Karpas-422 (cell line): ENCODE measurements around the gene SMARCD3. TPM values are rescaled to one million over a fixed set of nuclear protein-coding genes. Genes with fewer than 3 reads are reported as not detected.

Experiments
- DNase-seq: peaks from one replicate; pipeline ENCODE4 v3.0.0-alpha.2; 2015
- H2AFZ ChIP-seq: fragments of 200-600 bp; sonication (generic); 2 replicates; pipeline ENCODE4 v1.6.1; 2014; ENCODE audit warnings: antibody characterized with exemption, low read length, mixed read lengths
- H3K27ac ChIP-seq: fragments of 200-600 bp; sonication (generic); 2 replicates; pipeline ENCODE4 v1.5.1; 2014; ENCODE audit warnings: mild to moderate bottlenecking, low read length, moderate library complexity
- H3K27me3 ChIP-seq: fragments of 200-600 bp; sonication (generic); 2 replicates; pipeline ENCODE4 v1.6.1; 2014; ENCODE audit warnings: low read length, mixed read lengths
- H3K36me3 ChIP-seq: fragments of 200-600 bp; sonication (generic); 2 replicates; pipeline ENCODE4 v1.6.1; 2014; ENCODE audit warnings: low read length, mixed read lengths; ENCODE audit not compliant: insufficient read depth
- H3K4me1 ChIP-seq: fragments of 200-600 bp; sonication (generic); 2 replicates; pipeline ENCODE4 v1.6.1; 2014; ENCODE audit warnings: mild to moderate bottlenecking, low read length, mixed read lengths
- H3K4me2 ChIP-seq: fragments of 200-600 bp; sonication (generic); 2 replicates; pipeline ENCODE4 v1.6.1; 2014; ENCODE audit warnings: low read length, low read depth, mild to moderate bottlenecking; ENCODE audit not compliant: poor library complexity, severe bottlenecking
- H3K4me3 ChIP-seq: fragments of 200-600 bp; sonication (generic); 2 replicates; pipeline ENCODE4 v1.5.1; 2014; ENCODE audit warnings: mild to moderate bottlenecking, antibody characterized with exemption, low read length, mixed read lengths
- H3K79me2 ChIP-seq: fragments of 200-600 bp; sonication (generic); 2 replicates; pipeline ENCODE4 v1.6.1; 2014; ENCODE audit warnings: mild to moderate bottlenecking, low read length, mixed read lengths
- H3K9ac ChIP-seq: fragments of 200-600 bp; sonication (generic); 2 replicates; pipeline ENCODE4 v1.6.0; 2014; ENCODE audit warnings: low read length
- H3K9me2 ChIP-seq: fragments of 200-600 bp; sonication (generic), shearing (Covaris generic); replicated peaks from 2 replicates; pipeline ENCODE4 v1.6.0; 2014; ENCODE audit warnings: mild to moderate bottlenecking, low read length, moderate library complexity; ENCODE audit not compliant: insufficient read depth
- H3K9me3 ChIP-seq: fragments of 300-700, 200-600 bp; sonication (generic); 2 replicates; pipeline ENCODE4 v1.6.1; 2014; ENCODE audit warnings: low read length, mixed read lengths
- H4K20me1 ChIP-seq: fragments of 200-600 bp; sonication (generic); 2 replicates; pipeline ENCODE4 v1.6.1; 2014; ENCODE audit warnings: mild to moderate bottlenecking, antibody characterized with exemption, low read length, low read depth; ENCODE audit not compliant: insufficient read depth
- total RNA-seq: library from RNA; depleted of rRNA; stranded (reverse); fragments of >200 nt; shearing (Covaris generic); gene quantifications from 2 replicates; pipeline ENCODE4 v1.2.3, GENCODE V29; 2014; ENCODE audit warnings: low replicate concordance

SMARCD3 gene
- total RNA-seq, 1 experiment from 2014 or later: 3.2 TPM

DNA sequence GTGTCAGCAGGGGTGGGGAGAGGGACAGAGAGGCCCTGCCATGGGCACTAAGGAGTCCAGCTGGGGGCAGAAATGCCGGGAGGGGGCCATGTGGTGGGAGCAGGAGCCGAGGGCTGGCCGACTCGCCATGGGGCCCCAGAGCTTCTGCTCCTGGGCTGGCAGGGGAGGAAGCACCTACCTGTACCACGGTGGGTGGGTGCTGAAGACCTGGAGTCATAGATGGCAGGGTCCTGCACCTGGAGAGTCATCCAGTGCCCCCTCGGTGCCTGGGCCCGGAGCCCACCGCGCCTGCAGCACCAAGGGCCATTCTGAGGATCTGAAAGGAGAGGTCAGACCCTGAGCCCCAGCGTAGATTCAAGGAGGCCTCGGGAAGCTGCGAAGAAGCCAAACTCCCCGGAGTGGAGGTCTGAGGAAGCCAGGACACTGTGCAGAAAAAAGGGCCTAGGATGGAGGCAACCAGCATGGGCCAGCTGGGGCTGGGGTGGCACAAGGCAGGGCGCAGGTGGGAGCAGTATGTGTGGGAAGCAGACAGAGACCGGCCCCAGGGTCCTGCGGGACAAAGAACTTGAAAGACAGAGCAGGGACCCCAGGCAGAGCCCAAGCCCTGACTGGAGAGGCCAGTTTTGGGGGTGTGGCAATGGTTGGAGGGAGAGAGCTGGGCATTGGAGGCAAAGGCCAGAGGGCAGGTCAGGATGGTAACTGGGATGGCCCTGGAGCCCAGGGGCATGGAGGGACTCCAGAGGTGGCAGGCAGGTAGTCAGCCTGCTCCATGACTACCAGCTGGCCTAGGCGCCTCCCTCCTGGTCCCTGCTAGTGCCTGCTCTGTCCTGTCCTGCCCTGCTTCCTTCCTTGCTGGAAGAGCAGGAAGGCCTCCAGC lies 26.7 kb upstream of the SMARCD3 start:
- H3K4me2 ChIP-seq: no peak overlapping the region
- no peak for DNase-seq
- no peaks in the 10 kb centered on the region for H3K9me2 ChIP-seq
- no peaks in the 10 kb centered on the region for H3K27me3 ChIP-seq
- H4K20me1 ChIP-seq: no peaks in the 10 kb centered on the region
- H3K9ac ChIP-seq: no peak overlapping the region
- H2AFZ ChIP-seq: no peak overlapping the region
- H3K79me2 ChIP-seq: no peaks in the 10 kb centered on the region
- no peak overlapping the region for H3K4me3 ChIP-seq
- no peak overlapping the region for H3K27ac ChIP-seq
- H3K4me1 ChIP-seq: peaks cover 7% of the 10 kb centered on the region
- no peaks in the 10 kb centered on the region for H3K36me3 ChIP-seq
- no peaks in the 10 kb centered on the region for H3K9me3 ChIP-seq

DNA sequence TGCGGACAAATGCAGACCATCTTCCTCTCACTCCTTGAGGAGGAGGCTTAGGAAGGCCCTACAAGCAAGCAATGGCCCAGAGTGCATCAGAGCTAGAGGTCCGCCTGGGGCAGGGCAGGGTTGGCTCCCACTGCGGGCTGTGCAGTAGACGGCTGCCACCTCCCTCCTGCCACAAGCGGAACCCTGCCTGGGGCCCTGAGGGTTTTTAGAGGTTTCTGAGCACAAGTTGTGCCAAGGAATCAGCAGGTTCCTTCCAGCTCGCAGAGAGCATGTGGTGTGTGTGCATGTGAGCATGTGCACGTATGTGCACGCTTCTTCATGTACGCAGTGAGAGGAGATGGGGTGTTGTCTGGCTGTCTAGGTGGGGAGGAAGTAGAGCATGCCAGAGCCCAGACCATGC lies 25.9 kb upstream of the SMARCD3 start:
- no peak overlapping the region for H3K4me3 ChIP-seq
- no peak overlapping the region for H2AFZ ChIP-seq
- no peaks in the 10 kb centered on the region for H3K9me3 ChIP-seq
- H3K79me2 ChIP-seq: no peaks in the 10 kb centered on the region
- H3K27me3 ChIP-seq: no peaks in the 10 kb centered on the region
- no peak overlapping the region for H3K9ac ChIP-seq
- no peak overlapping the region for H3K27ac ChIP-seq
- no peaks in the 10 kb centered on the region for H3K36me3 ChIP-seq
- H4K20me1 ChIP-seq: no peaks in the 10 kb centered on the region
- DNase-seq: no peak
- peaks cover 7% of the 10 kb centered on the region for H3K4me1 ChIP-seq
- H3K9me2 ChIP-seq: no peaks in the 10 kb centered on the region
- no peak overlapping the region for H3K4me2 ChIP-seq

DNA sequence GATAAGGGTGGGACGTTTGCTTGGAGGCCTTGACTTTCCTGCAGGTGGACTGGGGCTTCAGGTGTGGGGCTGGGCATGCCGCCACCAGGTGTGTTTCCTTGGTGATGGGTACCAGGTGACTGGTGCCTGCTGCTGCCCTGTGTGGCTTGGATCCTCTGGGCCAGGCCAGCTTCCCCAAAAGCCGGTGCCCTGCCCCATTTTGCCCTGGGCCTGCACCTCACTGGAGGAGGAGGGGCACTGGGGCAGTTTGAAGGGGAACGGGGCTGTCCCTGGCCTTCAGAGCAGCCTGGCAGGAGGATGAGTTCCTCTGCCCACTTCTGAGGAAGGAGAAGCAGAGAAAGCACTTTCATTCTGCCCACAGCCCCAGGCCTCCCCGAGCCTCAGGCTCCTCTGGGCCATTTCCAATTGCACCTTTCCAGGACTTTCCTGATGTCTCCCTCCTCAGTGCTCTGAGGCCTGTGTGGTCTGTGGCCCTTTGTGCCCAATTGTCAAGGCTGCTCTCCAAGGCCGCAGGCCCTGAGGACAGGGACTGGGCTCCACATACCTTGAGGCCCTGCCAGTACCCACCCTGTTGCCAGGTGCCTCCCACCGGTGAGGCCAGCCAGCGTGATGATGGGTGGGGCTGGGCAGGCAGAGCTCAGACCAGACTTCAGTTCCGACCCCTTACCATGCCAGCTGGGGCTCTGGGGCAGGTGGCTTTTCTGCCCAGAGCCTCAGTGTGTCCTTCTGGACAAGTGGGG lies 25.3 kb upstream of the SMARCD3 start:
- Histone ChIP-seq H2AFZ (no peak overlapping the region), H3K9me3 (no peaks in the 10 kb centered on the region), H3K79me2 (no peaks in the 10 kb centered on the region), H3K9me2 (no peaks in the 10 kb centered on the region), H3K36me3 (no peaks in the 10 kb centered on the region), H3K27me3 (no peaks in the 10 kb centered on the region), H3K4me1 (peaks cover 7% of the 10 kb centered on the region), H3K9ac (no peak overlapping the region), H4K20me1 (no peaks in the 10 kb centered on the region), H3K4me2 (no peak overlapping the region), H3K4me3 (no peak overlapping the region), H3K27ac (no peak overlapping the region)
- DNase-seq: no peak

DNA sequence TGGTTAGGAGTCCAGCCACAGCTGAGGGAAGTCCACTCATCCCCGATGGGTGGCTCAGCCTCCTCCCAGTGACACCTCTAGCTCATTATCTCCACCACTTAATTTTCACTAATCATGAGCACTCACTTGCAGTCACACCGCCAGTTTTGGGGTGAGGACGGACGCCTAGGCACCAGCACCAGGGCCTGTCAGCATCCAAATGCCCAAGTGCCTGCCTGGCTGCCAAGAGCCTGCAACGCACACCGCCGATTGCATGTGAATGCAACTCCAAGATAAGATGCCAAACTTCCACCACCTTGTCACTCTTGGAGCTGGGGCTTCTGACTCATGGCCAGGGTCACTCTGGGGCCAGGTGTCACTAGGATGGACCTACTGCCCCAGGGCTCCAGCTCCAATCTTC lies 24.4 kb upstream of the SMARCD3 start:
- Histone ChIP-seq H3K4me3 (no peak overlapping the region), H3K79me2 (no peaks in the 10 kb centered on the region), H3K9me2 (no peaks in the 10 kb centered on the region), H3K27me3 (no peaks in the 10 kb centered on the region), H2AFZ (no peak overlapping the region), H3K27ac (no peak overlapping the region), H3K9me3 (no peaks in the 10 kb centered on the region), H3K36me3 (no peaks in the 10 kb centered on the region), H4K20me1 (no peaks in the 10 kb centered on the region), H3K4me1 (peaks cover 7% of the 10 kb centered on the region), H3K9ac (no peak overlapping the region), H3K4me2 (no peak overlapping the region)
- DNase-seq: no peak

DNA sequence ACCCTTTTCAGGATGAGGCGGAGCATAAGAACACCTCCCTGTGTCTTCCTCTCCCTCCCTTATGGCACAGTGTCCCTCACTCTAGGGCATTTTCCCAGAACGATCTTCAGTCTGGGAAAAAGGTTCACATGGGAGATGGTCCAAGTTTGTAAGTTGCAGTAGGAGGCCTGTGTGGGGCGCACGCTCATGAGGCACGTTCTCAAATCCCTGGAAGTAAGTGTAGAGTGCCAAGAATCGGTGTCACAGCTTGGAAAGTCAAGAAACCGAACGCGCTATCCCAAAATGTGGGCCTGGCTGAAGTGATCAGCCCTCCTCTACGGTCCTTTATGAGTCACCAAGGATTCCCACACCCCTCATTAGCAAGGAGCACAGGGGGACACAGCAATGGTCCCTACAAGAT lies 23.9 kb upstream of the SMARCD3 start:
- H3K27ac ChIP-seq: no peak overlapping the region
- H3K4me3 ChIP-seq: no peak overlapping the region
- H3K27me3 ChIP-seq: no peaks in the 10 kb centered on the region
- H3K79me2 ChIP-seq: no peaks in the 10 kb centered on the region
- peaks cover 7% of the 10 kb centered on the region for H3K4me1 ChIP-seq
- H3K36me3 ChIP-seq: no peaks in the 10 kb centered on the region
- H4K20me1 ChIP-seq: no peaks in the 10 kb centered on the region
- no peaks in the 10 kb centered on the region for H3K9me3 ChIP-seq
- DNase-seq: no peak
- no peak overlapping the region for H3K9ac ChIP-seq
- H2AFZ ChIP-seq: no peak overlapping the region
- H3K9me2 ChIP-seq: no peaks in the 10 kb centered on the region
- H3K4me2 ChIP-seq: no peak overlapping the region

DNA sequence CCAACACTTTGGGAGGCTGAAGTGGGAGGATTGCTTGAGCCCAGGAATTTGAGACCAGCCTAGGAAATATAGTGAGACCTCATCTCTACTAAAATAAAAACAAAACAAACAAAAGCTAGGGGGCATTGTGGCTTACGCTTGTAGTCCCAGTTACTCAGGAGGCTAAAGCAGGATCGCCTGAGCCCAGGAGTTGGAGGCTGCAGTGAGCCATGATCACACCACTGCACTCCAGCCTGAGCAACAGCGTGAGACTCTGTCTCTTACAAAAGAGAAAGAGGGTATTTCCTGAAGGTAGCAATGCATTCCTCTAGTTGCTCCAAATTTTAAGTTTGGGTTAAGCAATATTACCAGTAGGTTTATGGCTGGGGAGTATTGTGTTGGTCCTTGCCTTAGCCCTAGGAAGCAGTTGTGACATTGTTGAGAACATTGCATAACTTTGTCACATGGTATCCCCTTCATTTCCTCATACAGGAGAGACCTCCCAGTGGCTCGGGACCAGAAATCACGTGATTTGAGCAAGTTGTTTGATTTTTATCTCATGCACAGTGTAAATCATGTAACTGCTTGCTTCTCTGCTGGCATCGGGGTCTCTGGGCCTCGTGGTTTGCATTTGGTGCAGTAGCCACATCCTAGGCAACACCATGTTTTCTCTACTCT lies 23.3 kb upstream of the SMARCD3 start:
- Histone ChIP-seq H3K79me2 (no peaks in the 10 kb centered on the region), H3K4me1 (peaks cover 3% of the 10 kb centered on the region; the same call in 1 of the 2 replicates), H3K27ac (no peak overlapping the region), H3K36me3 (no peaks in the 10 kb centered on the region), H4K20me1 (no peaks in the 10 kb centered on the region), H3K4me3 (no peak overlapping the region), H2AFZ (no peak overlapping the region), H3K27me3 (no peaks in the 10 kb centered on the region), H3K9ac (no peak overlapping the region), H3K9me2 (no peaks in the 10 kb centered on the region), H3K4me2 (no peak overlapping the region), H3K9me3 (no peaks in the 10 kb centered on the region)
- DNase-seq: no peak

DNA sequence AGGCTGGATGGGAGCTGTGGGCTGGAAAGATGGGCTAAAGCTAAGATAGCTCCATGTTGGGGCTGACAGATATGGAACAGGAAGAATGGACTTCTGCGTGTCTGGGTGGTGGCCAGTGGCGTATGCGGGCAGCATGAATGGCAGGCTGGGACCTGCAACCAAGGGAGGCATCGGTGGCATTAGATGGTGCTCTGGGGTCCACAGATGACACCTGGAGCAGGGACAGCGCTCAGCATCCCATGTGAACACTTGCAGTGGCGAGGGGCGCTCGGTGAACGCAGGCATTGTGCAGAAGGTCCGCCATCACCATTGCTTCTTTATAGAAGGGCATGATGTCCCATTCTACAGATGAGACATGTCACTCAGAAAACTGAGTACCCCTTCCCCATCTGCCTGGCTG lies 21.0 kb upstream of the SMARCD3 start:
- H3K27me3 ChIP-seq: no peaks in the 10 kb centered on the region
- DNase-seq: no peak
- H2AFZ ChIP-seq: no peak overlapping the region
- H3K9me2 ChIP-seq: no peaks in the 10 kb centered on the region
- no peaks in the 10 kb centered on the region for H4K20me1 ChIP-seq
- no peaks in the 10 kb centered on the region for H3K36me3 ChIP-seq
- H3K79me2 ChIP-seq: no peaks in the 10 kb centered on the region
- no peaks in the 10 kb centered on the region for H3K4me1 ChIP-seq
- H3K27ac ChIP-seq: no peak overlapping the region
- no peak overlapping the region for H3K4me3 ChIP-seq
- H3K4me2 ChIP-seq: no peak overlapping the region
- no peak overlapping the region for H3K9ac ChIP-seq
- no peaks in the 10 kb centered on the region for H3K9me3 ChIP-seq

DNA sequence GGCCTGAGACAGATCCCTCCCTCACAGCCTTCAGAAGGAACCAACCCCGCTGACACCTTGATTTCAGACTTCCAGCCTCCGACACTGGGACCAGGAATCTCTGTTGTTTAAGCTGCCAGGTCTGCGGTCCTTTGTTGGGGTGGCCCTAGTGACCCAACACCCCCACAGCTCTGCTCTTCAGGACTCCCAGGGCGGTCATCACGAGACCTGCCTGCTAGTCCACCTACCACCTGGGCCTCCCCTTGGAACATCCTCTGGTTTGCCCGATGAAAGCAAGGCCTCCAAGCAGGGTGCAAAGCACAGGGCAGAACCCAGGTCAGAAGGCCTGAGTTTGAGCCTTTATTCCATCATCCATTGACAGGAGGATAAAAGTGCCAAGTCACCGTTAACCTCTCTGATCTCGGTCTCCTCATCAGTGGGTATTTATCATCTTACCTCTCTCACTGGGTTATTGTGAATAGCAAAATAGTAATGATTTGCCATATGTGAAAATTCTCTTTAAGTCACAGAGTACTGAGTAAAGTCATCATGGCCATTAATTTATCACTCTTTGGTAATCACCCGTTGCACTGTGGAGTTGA lies 16.9 kb upstream of the SMARCD3 start:
- Histone ChIP-seq H3K4me2 (no peak overlapping the region), H3K4me1 (no peaks in the 10 kb centered on the region), H3K36me3 (no peaks in the 10 kb centered on the region), H3K27ac (no peak overlapping the region), H2AFZ (no peak overlapping the region), H3K9me2 (no peaks in the 10 kb centered on the region), H3K9ac (no peak overlapping the region), H3K9me3 (no peaks in the 10 kb centered on the region), H4K20me1 (no peaks in the 10 kb centered on the region), H3K4me3 (no peak overlapping the region), H3K27me3 (no peaks in the 10 kb centered on the region), H3K79me2 (no peaks in the 10 kb centered on the region)
- DNase-seq: no peak
